Adipose tissue (tissue), 3 donors: Measurements from ENCODE around the gene OLIG1. TPM values are rescaled to one million over a fixed set of nuclear protein-coding genes. Genes with fewer than 3 reads are reported as not detected.

Source experiments
- H3K27ac ChIP-seq: one replicate; pipeline ENCODE4 v1.5.1; 2013; ENCODE audit warnings: low read depth, low read length
- WGBS, 3 donors: extraction: QIAGEN DNeasy Blood & Tissue Kit; methylation state at CpG; one replicate each; pipeline ENCODE4 v1.1.7; 2013; 5-methylcytosine and 5-hydroxymethylcytosine counted together
- polyA plus RNA-seq, 3 donors: library from polyadenylated mRNA; stranded (reverse); fragments of 200-250 nt; gene quantifications; one replicate each; pipeline ENCODE4 v1.2.3, GENCODE V29; 2013
- donor health status: healthy with polysubstance abuse.
- donor health status: Bipolar disorder and iron deficiency.
- donor health status: healthy.

The OLIG1 gene
- polyA plus RNA-seq, 3 donors, result 0.07 to 0.67 (median 0.28) TPM

GRCh38 chr21:33075596-33076195, 5.8 kb downstream of the OLIG1 start:
- no peak overlapping the region for H3K27ac ChIP-seq
- WGBS, 3 donors, result 46 to 56% (median 55%) methylated on average over 11 of the region's 11 CpGs

- no peak overlapping the region for H3K27ac ChIP-seq
- 77 to 84% (median 83%) methylated on average over 11 of the region's 11 CpGs for WGBS, 3 donors
Measured at GRCh38 chr21:33076600-33077329, 6.8 kb downstream of the OLIG1 start.

DNA sequence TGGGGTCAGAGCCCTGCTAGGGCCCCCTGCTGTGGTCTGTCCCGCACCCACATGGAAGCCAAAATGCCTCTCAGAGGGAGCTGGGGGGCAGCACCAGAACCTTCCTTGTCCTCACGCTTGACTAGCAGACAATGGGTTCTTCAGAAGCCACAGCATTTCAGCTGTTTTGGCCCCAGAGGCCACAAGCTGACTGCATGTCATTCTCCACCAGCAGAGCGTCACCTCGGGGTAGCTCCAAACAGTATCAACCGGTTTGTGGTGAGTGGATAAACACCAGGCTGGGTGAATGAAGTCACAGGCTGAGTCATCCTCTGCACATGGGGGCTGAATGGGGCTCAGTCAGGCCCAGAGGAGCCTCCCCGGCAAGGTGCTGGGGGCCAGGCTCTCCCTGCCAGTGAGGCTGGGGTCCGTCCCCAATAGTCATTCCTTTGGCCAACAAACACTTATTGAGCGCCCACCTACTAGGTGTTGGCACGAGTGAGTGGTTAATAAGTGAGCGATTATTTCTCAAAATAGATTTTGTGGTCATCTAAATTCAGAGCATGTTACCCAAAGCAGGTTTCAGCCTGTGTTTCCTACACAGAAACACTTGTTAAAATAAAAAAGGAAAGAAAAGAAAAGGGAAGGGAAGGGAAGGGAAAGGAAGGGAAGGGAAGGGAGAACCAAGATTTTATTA, 9.1 kb downstream of the OLIG1 start:
- no peak overlapping the region for H3K27ac ChIP-seq
- 52 to 54% (median 53%) methylated on average over 10 of the region's 10 CpGs for WGBS, 3 donors

DNA sequence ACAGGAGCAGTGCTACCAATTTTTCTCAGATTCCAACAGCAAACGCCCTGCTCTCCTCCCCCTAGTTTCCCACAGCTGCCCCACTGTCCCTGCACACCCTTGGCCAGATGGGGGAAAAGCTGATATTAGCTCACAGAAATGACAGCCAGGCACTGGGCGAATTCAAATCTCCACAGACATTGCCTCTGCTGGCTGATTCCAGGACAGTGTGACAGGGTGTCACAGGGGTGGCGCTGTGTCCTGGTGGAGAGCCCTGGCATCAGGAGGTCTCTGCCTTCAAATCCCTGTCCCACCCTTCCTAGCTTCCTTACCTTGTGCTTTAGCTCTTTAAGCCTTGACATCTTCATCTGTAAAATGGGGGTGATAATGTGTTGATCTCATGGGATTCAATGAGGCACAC, 10.4 kb downstream of the OLIG1 start:
- 81 to 87% (median 84%) methylated on average over 3 of the region's 3 CpGs for WGBS, 3 donors
- no peak overlapping the region for H3K27ac ChIP-seq

DNA sequence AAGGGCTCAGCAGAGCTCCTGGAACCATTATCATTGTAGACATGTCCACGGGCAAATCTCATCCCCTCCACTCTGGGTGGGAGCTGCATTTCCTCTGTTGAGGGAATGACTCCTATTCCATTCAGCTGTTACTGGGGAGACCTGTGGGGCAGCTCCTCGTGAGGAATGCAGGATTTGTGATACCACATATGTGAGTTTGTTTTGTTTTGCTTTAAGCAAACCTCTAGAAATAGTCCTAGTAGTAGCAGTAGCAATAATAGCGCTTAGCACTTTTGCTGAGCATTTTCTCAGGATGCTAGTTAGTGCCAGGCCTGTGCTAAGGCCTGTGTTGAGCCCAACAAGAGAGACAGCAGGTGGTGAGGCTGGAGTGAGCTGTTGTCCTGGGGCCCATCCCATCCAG, 10.8 kb downstream of the OLIG1 start:
- 76 to 80% (median 80%) methylated on average over 3 of the region's 3 CpGs for WGBS, 3 donors

GRCh38 chr21:33088384-33088783, 18.4 kb downstream of the OLIG1 start:
- 36 to 52% (median 50%) methylated on average over 5 of the region's 5 CpGs for WGBS, 3 donors
- no peak overlapping the region for H3K27ac ChIP-seq

More for the DNA sequence above, 10.8 kb downstream of the OLIG1 start:
- no peak overlapping the region for H3K27ac ChIP-seq

DNA sequence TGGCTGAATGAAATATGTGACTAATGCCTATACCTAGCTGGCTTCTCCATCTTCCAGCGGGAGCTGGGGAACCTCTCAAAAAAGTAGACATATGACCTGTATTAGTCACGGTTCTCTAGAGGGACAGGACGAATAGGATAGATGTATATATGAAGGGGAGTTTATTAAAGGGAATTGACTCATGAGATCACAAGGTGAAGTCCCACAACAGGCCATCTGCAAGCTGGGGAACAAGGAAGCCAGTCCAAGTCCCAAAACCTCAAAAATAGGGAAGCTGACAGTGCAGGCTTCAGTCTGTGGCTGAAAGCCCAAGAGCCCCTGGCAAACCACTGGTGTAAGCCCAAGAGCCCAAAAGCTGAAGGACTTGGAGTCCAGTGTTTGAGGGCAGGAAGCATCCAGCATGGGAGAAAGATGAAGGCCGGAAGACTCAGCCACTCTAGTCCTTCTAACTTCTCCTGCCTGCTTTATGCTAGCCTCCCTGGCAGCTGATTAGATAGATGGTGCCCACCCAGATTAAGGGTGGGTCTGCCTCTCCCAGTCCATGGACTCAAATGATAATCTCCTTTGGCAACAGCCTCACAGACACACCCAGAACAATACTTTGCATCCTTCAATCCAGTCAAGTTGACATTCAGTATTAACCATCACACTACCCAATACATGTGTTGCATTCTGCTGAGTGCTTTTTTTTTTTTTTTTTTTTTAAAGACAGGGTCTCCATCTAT, 19.6 kb downstream of the OLIG1 start:
- WGBS, 3 donors, result 61 to 80% (median 71%) methylated on average over 4 of the region's 4 CpGs
- H3K27ac ChIP-seq, result no peak overlapping the region

- 22 to 50% (median 27%) methylated on average over 5 of the region's 5 CpGs for WGBS, 3 donors
Measured at GRCh38 chr21:33096426-33096825, 26.5 kb downstream of the OLIG1 start.

DNA sequence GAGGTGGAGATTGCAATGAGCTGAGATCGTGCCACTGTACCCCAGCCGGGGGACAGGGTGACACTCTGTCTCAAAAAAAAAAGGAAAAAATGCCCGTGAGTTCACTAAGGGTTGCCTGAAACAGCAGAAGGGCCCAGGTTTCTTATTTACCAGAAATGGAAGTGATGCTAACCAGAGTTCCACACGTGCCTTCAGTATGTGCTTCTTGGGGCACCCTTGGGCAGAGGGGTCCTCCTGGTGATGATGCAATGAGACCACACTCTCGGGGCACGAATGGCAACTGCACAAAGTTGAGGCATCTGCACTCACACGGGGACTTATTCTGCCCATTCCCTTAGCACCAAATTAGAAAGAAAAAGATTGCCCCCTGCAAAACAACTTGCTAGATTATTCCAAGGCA, 29.2 kb downstream of the OLIG1 start:
- 66 to 81% (median 69%) methylated on average over 7 of the region's 7 CpGs for WGBS, 3 donors
- no peak overlapping the region for H3K27ac ChIP-seq

More at GRCh38 chr21:33096426-33096825, 26.5 kb downstream of the OLIG1 start:
- no peak overlapping the region for H3K27ac ChIP-seq

GRCh38 chr21:33101300-33101911, 31.5 kb downstream of the OLIG1 start:
- WGBS, 3 donors, result 46 to 68% (median 49%) methylated on average over 29 to 30 of the region's 30 CpGs

GRCh38 chr21:33105088-33105487, 35.1 kb downstream of the OLIG1 start:
- no peak overlapping the region for H3K27ac ChIP-seq
- WGBS, 3 donors, result 18 to 42% (median 40%) methylated on average over 2 of the region's 2 CpGs

More at GRCh38 chr21:33101300-33101911, 31.5 kb downstream of the OLIG1 start:
- no peak overlapping the region for H3K27ac ChIP-seq

- no peak overlapping the region for H3K27ac ChIP-seq
- WGBS, 3 donors, result 85 to 89% (median 89%) methylated on average over 4 of the region's 4 CpGs
Measured at GRCh38 chr21:33108228-33108627, 38.3 kb downstream of the OLIG1 start.

GRCh38 chr21:33109574-33110339, 39.8 kb downstream of the OLIG1 start:
- WGBS, 3 donors, result 4 to 13% (median 6%) methylated on average over 45 of the region's 45 CpGs
- no peak overlapping the region for H3K27ac ChIP-seq

GRCh38 chr21:33110340-33110715, 40.4 kb downstream of the OLIG1 start:
- WGBS, 3 donors, result 46 to 56% (median 46%) methylated on average over 9 of the region's 9 CpGs

DNA sequence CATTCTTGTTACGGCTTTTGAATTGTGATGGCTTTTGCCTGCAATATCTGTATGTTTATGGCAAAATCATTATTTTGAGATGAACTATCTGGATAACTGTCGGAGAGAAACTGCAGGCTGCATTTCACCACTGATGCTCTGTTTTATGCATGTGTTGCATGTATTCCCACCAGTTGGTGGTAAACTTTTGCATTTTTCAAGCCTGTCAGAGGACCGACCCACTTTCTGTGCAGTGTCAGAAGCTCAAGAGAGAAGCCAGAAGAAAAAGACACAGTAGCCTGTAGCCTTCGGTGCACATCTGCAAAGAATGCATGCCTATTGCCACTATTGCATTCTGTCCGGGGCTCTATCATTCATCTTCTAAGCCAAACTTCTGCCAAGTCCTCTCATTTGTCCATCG, 41.6 kb downstream of the OLIG1 start:
- WGBS, 3 donors, result 39 to 55% (median 52%) methylated on average over 6 of the region's 6 CpGs
- H3K27ac ChIP-seq, result no peak overlapping the region

More at GRCh38 chr21:33110340-33110715, 40.4 kb downstream of the OLIG1 start:
- H3K27ac ChIP-seq, result no peak overlapping the region

GRCh38 chr21:33112151-33112550, 42.2 kb downstream of the OLIG1 start:
- no peak overlapping the region for H3K27ac ChIP-seq
- 51 to 56% (median 53%) methylated on average over 5 of the region's 5 CpGs for WGBS, 3 donors

GRCh38 chr21:33112681-33113080, 42.7 kb downstream of the OLIG1 start:
- 39 to 60% (median 56%) methylated on average over 4 of the region's 4 CpGs for WGBS, 3 donors
- no peak overlapping the region for H3K27ac ChIP-seq

- 58 to 76% (median 60%) methylated on average over 13 of the region's 13 CpGs for WGBS, 3 donors
- no peak overlapping the region for H3K27ac ChIP-seq
Measured at GRCh38 chr21:33113131-33113530, 43.2 kb downstream of the OLIG1 start.
